ENCODE measurements around the gene ING5.
"Not testable (repeated sequence)": the region's sequence is repeated elsewhere in the genome, so short reads cannot be mapped to it uniquely, and the experiment has no call there.

The ING5 gene

GRCh38 chr2:241739177-241739576 lies 37.3 kb downstream of the ING5 start:
- TF ChIP-seq, protein P1, sequence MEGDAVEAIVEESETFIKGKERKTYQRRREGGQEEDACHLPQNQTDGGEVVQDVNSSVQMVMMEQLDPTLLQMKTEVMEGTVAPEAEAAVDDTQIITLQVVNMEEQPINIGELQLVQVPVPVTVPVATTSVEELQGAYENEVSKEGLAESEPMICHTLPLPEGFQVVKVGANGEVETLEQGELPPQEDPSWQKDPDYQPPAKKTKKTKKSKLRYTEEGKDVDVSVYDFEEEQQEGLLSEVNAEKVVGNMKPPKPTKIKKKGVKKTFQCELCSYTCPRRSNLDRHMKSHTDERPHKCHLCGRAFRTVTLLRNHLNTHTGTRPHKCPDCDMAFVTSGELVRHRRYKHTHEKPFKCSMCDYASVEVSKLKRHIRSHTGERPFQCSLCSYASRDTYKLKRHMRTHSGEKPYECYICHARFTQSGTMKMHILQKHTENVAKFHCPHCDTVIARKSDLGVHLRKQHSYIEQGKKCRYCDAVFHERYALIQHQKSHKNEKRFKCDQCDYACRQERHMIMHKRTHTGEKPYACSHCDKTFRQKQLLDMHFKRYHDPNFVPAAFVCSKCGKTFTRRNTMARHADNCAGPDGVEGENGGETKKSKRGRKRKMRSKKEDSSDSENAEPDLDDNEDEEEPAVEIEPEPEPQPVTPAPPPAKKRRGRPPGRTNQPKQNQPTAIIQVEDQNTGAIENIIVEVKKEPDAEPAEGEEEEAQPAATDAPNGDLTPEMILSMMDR (IDR thresholded peaks at IDR 0.05), result no peak
- no peak for TF ChIP-seq ZFX (IDR thresholded peaks at IDR 0.05; ENCODE audit: borderline replicate concordance)

GRCh38 chr2:241739651-241740050 lies 37.8 kb downstream of the ING5 start:
- H3K27ac ChIP-seq, result no peak overlapping the region
- TF ChIP-seq, protein P1 (IDR thresholded peaks at IDR 0.05), result no peak
- no peak for TF ChIP-seq ZFX (IDR thresholded peaks at IDR 0.05; ENCODE audit: borderline replicate concordance)

More at GRCh38 chr2:241739177-241739576, 37.3 kb downstream of the ING5 start:
- H3K27ac ChIP-seq, result no peak overlapping the region

- H3K27ac ChIP-seq, result no peak overlapping the region
- TF ChIP-seq, protein P1 (IDR thresholded peaks at IDR 0.05), result no peak
- TF ChIP-seq ZFX (IDR thresholded peaks at IDR 0.05; ENCODE audit: borderline replicate concordance), result no peak
Observed at GRCh38 chr2:241741016-241741415, 39.2 kb downstream of the ING5 start.

DNA sequence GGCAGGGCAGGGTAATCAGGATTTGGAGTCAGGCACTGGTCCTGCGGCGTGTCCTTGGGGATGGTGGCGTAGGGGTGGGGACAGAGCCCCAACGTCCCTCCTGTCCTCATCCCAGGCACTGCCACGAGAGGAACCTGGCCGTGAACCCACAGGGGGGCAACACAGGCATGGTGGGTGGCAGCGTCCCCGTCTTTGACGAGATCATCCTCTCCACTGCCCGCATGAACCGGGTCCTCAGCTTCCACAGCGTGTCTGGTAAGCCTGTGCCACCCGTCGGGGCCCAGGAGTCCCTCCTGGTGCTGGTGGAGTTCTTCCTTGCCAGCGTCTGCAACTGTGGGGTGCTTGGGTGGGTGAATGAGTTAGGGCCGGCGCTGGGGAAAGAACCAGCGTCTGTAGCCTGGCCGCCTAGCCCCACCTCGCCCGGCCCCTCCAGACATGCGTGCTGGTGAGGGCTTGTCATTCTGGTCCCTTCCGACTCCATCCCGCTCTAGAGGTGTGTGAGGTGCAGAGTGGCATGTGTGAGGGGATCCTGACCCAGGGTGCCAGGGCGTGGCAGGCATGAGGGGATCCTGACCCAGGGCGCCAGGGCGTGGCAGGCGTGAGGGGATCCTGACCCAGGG lies 40.6 kb downstream of the ING5 start:
- no peak overlapping the region for H3K27ac ChIP-seq
- no peak for TF ChIP-seq ZFX (IDR thresholded peaks at IDR 0.05; ENCODE audit: borderline replicate concordance)
- TF ChIP-seq, protein P1 (IDR thresholded peaks at IDR 0.05), result no peak

DNA sequence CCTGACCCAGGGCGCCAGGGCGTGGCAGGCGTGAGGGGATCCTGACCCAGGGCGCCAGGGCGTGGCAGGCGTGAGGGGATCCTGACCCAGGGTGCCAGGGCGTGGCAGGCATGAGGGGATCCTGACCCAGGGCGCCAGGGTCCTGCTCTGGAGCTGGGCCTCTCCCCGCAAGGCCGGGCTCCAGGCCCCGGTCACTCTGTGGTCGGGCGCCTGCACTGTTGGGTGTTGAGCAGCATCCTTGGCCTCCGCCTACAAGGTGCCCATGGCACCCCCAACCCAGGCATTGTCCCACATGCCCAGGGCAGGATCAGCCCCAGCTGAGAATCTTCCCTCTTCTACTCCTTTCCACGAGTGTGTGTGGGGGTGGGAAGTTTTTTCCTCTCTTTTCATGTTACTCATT lies 41.2 kb downstream of the ING5 start:
- H3K27ac ChIP-seq, result not testable (repeated sequence)

- TF ChIP-seq, protein P1 (IDR thresholded peaks at IDR 0.05), result no peak
- TF ChIP-seq ZFX (IDR thresholded peaks at IDR 0.05; ENCODE audit: borderline replicate concordance), result no peak
- H3K27ac ChIP-seq, result no peak overlapping the region
Observed at GRCh38 chr2:241743620-241744019, 41.8 kb downstream of the ING5 start.

DNA sequence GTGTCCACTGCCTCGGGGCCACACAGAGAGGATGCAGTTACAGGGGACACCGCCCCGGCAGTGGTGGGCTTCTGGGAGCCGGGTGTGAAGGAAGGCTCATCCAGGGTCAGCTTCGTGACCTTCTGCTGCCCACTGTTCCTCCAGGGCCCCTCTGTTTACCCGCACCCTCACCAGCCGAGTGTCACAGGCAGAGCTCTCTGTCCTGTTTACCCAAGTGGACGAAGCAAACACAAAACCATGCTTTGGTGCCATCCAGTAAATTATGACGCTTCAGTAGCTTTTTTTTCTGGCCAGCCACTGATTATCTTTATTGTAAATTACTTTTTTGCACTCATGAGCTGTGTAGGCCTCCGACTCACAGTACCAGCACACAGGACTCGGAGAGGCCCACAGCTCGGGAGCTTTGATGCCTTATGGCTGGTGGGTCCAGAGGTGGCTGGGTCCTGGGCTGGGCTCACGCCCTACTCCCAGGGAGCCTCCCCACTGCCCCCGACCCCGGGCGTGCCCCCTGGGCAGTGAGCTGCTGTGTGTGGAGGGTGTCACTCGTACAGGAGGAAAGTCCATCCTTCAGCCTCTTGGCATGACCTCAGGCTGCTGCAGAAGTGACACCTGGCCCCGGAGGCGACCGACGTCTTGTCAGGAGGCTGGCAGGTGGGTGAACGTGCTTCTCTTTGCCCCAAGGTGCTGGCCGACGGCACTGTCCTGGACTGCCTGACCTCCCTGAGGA lies 42.4 kb downstream of the ING5 start:
- no peak overlapping the region for H3K27ac ChIP-seq
- no peak for TF ChIP-seq ZFX (IDR thresholded peaks at IDR 0.05; ENCODE audit: borderline replicate concordance)
- TF ChIP-seq, protein P1 (IDR thresholded peaks at IDR 0.05), result no peak
